NAMALWA (cell line): ENCODE data around the gene CD300A.

ENCODE experiments used
- DNase-seq: peaks from one replicate; pipeline ENCODE4 v3.0.0-alpha.2; 2015; ENCODE audit warnings: low spot score

CD300A gene

DNA sequence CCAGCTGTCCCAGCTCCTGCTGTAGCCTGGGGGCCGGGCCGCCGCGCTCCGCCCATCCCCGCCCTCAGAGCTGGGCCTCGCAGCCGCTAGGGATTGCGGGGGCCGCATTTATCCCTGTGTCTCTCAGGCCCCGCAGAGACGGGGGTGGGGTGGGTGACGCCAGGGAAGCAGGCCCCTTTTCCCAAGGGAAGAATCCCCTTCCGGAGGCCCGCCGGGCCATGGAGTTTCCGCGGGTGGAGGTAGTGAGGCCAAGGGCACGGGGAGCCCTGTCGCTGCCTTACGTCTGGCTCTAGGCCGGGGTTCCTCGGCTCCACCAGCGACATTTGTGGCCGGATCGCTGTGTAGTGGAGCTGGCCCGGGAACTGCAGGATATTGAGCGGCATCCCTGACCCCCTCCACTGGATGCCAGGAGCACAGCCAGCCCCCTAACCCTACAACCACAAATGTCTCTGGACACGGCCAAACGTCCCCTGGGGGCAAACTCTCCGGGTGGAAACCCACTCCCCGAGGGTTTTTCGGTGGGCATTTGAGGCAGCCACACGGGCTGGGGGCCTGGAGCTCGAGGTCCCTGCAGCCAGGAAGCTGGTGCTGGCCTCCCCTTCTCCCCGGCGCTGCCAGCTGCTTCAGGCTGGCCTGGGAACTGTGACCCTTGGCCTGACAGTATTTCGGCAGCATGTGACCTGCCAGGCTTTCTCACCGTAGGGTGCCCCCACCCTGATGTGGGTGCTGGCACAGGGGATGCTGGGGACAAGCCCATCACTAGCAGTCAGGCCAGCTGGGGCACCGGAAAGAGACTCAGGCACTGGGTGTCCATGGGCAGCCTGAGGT is 12.0 kb upstream of the CD300A start:
- no peak for DNase-seq

DNA sequence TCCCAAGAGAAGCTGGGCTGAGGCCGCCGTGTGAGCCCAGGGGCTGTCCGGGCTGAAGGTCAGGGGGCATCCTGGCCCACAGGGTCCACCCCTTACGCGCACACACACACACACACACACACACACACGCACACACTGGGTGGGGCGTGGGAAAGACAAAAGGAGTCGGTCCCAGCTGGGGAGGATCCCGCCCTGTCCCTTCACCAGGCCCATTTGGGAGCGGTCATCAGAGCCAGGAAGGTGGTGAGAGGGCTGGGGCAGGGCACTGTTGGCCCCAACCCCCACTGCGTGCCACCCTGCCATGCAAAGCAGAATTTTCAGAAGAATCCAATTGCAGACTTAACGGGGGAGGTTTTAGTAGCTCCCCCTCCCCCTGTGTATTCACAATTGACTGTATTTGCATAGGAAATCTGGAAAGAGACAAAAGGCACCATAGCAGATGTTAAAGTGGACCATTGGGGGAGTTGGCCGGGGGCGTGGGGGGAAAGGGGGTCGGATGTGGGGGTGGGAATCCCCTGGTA is 11.3 kb upstream of the CD300A start:
- DNase-seq = peak; percentile 30

GRCh38 chr17:74455821-74456220 is 10.6 kb upstream of the CD300A start:
- no peak for DNase-seq

DNA sequence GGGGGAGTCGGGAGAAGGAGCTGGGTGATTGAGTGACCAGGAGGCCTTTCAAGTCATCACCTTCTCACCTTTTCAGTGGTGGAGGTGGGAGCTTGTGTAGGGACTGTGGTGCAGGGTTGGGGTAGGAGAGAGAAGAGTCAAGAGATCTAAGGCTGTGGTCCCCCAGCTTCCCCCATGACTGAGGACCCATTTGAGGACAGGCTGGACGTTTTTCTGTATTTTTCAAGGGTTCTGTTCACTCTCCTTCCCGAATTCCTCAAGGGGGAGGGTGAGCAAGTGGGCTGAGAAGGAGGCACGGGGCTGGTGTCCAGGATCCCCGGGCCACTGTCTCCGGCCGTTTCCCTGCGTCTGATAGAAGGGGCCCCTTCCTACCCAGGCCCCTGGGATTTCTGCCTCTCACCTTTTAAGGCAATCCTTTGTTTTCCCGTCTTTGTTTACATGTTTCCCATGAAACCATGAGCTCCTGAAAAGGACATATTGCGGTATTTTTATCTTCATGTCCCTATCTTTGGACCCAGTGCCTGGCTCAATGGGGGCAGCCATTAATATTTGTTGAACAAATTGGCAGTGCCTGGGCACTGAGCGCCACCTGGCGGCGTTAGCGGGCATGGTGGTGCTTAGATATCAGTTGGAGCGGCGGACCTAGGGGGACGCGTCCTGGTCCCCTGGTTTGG is 9.2 kb upstream of the CD300A start:
- peak; percentile 78 for DNase-seq

DNA sequence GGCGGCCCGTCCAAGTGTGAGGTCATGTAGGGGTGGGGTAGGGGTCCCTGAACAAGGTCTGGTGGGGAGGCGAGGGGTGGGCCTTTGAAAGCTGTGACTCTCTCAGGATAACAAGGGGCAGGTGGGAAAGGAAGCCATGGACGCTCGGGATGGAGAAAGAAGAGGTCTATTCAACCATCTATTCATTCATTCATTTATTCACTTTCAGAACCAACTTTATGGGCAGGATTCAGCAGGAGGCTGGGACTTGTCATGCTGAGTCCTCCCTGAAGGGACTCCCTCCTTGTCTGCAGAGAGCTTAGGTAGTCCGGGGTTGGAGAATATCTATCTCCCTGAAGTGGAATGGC is 8.6 kb upstream of the CD300A start:
- DNase-seq = no peak

DNA sequence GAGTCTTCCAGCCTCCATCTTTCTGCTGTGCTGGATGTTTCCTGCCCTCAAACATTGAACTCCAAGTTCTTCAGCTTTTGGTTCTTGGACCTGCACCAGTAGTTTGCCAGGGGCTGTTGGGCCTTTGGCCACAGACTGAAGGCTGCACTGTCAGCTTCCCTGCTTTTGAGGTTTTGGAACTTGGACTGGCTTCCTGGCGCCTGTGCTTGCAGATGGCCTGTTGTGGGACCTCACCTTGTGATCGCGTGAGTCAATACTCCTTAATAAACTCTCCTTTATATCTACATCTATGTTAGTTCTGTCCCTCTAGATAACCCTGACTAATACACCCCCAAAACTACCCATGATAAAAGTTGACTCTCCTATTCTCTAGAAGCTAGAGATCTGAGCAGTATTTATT is 7.6 kb upstream of the CD300A start:
- no peak for DNase-seq

GRCh38 chr17:74459622-74460021 is 6.8 kb upstream of the CD300A start:
- no peak for DNase-seq

- DNase-seq = no peak
These were observed 6.2 kb upstream of the CD300A start for GRCh38 chr17:74460241-74460640.

- DNase-seq = no peak
These were observed 5.4 kb upstream of the CD300A start for GRCh38 chr17:74460996-74461395.

DNA sequence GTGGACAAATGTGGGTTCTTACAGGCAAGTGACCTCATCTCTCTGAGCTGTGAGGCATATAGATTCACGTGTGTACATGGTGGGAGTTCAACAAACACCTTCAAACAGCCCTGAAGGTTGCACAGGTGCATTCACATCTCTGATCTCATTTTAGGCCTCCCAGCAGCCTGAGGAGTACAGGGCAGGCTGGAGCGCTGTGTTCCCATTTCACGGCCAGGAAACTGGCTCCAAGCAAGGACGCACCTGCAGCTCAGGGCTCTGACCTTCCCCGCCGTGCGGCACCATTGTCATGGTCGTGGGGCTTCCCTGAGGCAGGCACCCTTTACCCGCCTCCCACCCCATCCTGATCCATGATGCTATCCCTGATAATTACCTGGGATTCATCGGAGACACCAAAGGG is 4.8 kb upstream of the CD300A start:
- DNase-seq = no peak

- no peak for DNase-seq
These were observed 1.6 kb upstream of the CD300A start for GRCh38 chr17:74464730-74465377.

GRCh38 chr17:74465378-74466110 is 890 bp upstream of the CD300A start:
- DNase-seq = no peak

- no peak for DNase-seq
These were observed 372 bp downstream of the CD300A start for GRCh38 chr17:74466828-74467184.

DNA sequence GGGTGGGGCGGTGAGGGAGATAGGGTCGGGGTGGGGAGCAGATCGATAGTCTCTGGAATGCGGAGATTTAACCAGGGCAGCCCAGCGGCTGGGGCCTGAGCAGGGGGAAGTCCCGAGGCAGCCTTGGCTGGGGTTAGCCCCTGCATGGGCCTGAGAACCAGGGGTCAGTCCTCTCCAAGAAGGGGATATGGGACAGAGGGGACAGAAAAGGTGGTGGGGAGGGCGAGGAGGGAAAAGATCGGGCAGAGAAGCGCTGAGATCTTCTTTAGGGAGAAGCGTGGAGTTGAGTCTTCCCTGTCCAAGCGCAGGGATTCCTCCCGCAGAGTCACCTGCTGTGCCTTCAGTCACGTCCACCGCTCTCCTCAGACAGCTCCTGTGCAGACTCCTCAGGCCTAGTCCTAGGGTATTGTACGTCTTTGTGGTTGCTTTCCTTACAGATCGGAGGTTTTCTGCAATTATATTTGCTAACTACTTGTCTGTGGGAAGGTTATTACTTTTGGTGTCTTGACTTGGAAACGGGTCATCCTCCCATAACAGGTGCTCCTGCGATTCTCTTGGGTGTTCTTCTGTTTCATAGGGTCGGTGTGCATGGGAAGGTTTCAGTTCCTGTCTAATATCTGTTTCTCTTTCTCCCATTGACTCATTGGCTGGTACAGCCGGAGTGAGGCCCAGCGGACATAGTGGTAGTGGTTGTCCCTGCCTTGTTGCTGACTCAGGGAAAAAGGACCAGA is 952 bp downstream of the CD300A start:
- peak; percentile 32 for DNase-seq

- DNase-seq = no peak
These were observed 4.9 kb downstream of the CD300A start for GRCh38 chr17:74471341-74471740.

- DNase-seq = no peak
These were observed 6.5 kb downstream of the CD300A start for GRCh38 chr17:74472890-74473289.

DNA sequence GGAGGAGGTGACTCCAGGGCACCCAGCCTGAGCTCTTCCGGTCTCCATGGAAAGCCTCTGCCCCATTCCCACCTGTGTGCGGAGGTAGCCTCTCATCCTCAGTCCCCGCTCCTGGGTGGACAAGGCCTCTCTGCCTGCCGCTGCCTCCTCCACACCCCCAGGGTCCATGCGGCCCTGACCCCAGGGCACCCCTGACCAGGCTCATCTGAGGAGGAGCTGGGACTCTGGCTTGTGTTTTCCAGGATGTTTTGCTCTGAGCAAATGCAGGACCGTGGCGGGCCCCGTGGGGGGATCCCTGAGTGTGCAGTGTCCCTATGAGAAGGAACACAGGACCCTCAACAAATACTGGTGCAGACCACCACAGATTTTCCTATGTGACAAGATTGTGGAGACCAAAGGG is 6.9 kb downstream of the CD300A start:
- DNase-seq = no peak

- DNase-seq = no peak
These were observed 7.8 kb downstream of the CD300A start for GRCh38 chr17:74474043-74474792.

DNA sequence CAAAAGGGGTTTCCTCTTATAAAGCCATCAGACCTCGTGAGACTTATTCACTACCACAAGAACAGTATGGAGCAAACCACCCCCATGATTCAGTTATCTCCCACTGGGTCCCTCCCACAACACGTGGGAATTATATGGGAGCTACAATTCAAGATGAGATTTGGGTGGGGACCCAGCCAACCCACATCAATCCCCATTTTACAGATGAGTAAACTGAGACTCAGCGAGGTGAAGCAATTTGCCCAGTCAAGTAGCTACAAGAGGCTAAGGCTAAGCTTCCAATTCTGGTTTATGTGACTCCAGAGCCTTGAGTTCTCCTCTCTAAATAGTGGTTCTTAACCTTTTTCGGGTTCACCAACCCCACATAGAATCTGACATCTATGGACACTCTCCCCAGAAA is 8.8 kb downstream of the CD300A start:
- no peak for DNase-seq

GRCh38 chr17:74477411-74477810 is 11.0 kb downstream of the CD300A start:
- DNase-seq = no peak
